ENCODE data around the gene DOK7.

Gene DOK7

DNA sequence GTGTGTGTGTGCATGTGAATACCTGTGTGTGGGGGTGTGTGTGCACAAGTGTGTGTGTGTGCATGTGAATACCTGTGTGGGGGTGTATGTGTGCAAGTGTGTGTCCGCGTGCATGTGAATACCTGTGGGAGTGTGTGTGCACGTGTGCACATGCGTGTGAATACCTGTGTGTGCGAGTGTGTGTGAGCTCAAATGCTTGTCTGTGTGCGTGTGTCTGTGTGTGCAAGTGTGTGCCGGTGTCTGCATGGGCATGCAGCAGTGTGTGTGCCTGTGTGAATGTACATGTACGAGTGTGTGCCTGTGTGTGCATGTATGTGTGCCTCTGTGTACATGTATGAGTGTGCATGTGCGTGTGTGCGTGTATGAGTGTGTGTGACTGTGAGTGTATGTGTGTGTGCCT lies 5.0 kb downstream of the DOK7 start:
- no peaks in the 10 kb centered on the region for H3K9me3 ChIP-seq (ENCODE audit: control insufficient read depth, insufficient read depth, low read length)
- no peaks in the 10 kb centered on the region for H3K4me1 ChIP-seq (ENCODE audit: insufficient read depth, low read length)
- no peaks in the 10 kb centered on the region for H3K36me3 ChIP-seq (ENCODE audit: insufficient read depth, low read length)
- H3K9ac ChIP-seq (ENCODE audit: low read depth, low read length), result no peak overlapping the region

DNA sequence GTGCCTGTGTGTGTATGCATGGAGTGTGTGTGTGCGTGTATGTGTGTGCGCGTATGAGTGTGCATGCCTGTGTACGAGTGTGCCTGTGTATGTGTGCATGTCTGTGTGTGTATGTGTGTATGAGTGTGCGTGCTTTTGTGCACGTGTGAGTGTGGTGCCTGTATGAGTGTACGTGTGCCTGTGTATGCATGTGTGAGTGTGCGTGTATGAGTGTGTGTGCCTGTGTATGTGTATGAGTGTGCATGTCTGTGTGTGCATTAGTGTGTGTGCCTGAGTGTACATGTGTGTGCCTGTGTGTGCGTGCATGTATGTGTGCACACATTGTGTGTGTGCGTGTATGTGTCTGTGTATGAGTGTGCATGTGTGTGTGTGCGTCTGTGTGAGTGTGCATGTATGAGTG lies 5.7 kb downstream of the DOK7 start:
- H3K4me1 ChIP-seq (ENCODE audit: insufficient read depth, low read length), result no peaks in the 10 kb centered on the region
- H3K9me3 ChIP-seq (ENCODE audit: control insufficient read depth, insufficient read depth, low read length), result no peaks in the 10 kb centered on the region
- no peaks in the 10 kb centered on the region for H3K36me3 ChIP-seq (ENCODE audit: insufficient read depth, low read length)
- H3K9ac ChIP-seq (ENCODE audit: low read depth, low read length), result no peak overlapping the region

DNA sequence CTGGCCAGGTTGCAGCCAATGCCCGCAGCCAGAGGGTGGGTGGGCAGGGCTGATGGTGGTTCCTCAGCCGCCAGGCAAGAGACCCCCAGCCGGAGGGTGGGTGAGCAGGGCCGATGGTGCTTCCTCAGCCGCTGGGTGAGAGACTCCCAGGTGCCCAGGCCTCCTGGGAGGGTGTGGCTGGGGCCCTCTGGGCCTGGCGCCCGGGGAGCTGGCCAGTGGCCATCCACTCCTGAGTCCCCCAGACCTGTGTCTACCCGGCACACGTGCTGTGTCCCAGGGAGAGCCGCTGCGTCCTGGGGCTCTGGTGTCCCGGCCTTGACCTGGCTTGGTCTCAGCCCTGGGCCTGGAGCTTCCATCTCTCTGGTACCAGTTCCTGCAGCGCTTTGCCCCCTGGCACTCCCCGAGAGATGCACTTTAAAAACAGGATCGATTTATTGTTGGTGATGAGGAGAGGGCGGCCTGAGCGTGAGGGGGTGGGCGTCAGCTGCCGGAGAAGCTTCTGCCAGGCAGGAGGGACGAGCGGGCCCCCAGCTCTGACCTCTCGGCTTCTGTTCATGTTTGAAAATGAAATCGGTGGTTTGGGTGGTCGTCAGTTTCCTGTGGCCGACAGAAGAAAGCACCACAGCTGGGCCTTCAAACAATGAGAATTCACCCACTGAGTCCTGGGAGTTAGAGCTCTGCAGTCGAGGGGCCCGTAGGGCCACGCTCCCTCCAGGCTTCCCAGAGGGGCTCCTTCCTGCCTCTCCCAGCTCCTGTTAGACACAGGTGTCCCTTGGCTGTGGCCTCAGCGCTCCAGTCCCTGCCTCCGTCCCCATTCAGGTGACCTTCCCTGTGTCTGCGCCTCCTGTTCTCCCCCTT lies 6.5 kb downstream of the DOK7 start:
- H3K9ac ChIP-seq (ENCODE audit: low read depth, low read length), result no peak overlapping the region
- H3K4me1 ChIP-seq (ENCODE audit: insufficient read depth, low read length), result no peaks in the 10 kb centered on the region
- no peaks in the 10 kb centered on the region for H3K9me3 ChIP-seq (ENCODE audit: control insufficient read depth, insufficient read depth, low read length)
- no peaks in the 10 kb centered on the region for H3K36me3 ChIP-seq (ENCODE audit: insufficient read depth, low read length)

DNA sequence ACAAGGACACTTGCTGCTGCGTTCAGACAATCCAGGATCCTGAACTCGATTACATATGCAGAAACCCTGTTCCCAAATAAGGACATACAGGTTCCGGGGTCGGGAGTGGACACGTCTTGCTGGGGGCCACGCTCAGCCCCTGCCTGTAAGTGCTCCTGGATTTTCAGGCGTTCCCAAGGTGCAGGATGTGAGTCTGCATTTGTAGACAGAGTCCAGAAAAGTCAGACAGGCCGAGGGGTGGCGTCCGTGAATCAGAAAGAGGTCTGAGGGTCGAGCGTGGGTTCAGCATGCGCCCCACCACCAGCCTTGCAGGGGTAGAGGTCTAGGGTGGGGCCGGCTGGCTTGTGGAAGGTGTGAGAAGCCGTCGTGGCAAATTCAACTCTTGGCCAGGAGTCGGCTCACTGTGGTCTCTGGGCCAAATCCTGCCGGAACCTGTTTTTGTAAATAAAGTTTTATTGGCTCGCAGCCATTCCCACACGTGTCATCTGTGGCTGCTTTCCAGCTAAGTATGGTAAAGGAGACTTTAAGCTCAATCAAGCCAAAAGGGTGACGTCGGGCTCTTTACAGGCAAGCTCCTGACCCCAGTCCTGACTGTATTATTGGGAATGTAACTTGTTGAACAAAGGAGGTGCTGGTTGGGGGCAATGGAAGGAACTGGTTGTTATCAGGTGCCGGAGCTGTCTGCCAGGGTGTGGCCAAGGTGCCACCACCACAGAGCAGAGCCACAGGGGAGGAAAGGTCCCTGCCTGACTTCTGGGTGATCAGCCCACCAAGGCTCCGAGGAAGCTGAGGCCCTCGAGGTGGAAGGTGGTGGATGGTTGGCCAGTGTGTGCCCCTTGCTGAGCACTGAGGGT lies 7.4 kb downstream of the DOK7 start:
- Histone ChIP-seq H3K36me3 (ENCODE audit: insufficient read depth, low read length) (no peaks in the 10 kb centered on the region), H3K4me1 (ENCODE audit: insufficient read depth, low read length) (no peaks in the 10 kb centered on the region), H3K9me3 (ENCODE audit: control insufficient read depth, insufficient read depth, low read length) (no peaks in the 10 kb centered on the region), H3K9ac (ENCODE audit: low read depth, low read length) (no peak overlapping the region)

DNA sequence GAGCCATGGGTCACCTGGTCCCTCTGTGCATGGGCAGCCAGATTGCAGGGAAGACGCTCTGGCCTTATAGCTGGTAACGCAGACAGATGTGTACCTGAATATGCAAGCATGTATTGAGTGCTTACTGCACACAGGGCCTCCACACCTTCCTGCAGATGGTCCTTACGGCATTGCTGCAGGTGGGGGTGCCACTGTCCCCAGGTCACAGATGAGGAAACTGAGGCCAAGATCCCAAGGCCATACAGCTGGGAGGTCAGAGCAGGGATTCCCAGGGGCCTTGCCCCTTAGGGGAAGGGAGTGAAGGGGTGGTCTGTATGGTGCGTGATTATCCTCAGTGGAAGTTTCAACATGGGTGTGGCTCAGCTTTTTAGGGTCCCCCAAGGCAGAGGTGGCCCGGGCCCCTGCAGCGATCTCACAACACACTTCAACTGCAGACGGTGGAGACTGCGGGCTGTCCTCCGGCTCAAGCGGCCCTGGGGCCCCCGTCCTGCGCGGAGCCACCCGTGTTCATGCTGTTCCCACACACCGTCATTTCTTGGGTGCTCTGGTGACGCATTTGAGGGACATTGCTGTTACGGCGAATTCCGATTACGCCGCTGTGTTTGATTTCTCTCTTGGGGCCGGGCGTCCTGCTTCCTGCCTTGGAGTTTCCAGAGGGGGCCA lies 8.1 kb downstream of the DOK7 start:
- Histone ChIP-seq H3K9me3 (ENCODE audit: control insufficient read depth, insufficient read depth, low read length) (no peaks in the 10 kb centered on the region), H3K9ac (ENCODE audit: low read depth, low read length) (no peak overlapping the region), H3K36me3 (ENCODE audit: insufficient read depth, low read length) (no peaks in the 10 kb centered on the region), H3K4me1 (ENCODE audit: insufficient read depth, low read length) (no peaks in the 10 kb centered on the region)

DNA sequence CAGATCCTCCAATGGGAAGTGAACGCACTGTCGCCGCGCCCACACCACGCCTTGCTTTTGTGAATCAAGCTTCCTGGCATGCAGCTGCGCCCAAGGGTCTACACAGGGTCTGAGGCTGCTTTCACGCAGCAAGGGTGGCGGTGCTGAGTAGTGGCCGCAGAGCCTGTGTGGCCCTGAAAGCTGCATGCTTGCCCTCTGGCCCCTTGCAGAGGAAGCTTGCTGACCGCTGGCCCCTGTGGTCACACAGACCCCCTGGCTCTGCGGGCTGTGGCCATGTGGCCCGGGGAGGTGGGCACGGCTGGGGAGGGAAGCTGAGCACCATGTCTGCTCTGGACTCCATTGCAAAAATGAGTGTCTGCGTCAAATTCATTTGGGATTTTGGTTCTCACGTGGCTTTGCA lies 8.8 kb downstream of the DOK7 start:
- H3K9ac ChIP-seq (ENCODE audit: low read depth, low read length), result no peak overlapping the region
- no peaks in the 10 kb centered on the region for H3K4me1 ChIP-seq (ENCODE audit: insufficient read depth, low read length)
- no peaks in the 10 kb centered on the region for H3K9me3 ChIP-seq (ENCODE audit: control insufficient read depth, insufficient read depth, low read length)
- no peaks in the 10 kb centered on the region for H3K36me3 ChIP-seq (ENCODE audit: insufficient read depth, low read length)

DNA sequence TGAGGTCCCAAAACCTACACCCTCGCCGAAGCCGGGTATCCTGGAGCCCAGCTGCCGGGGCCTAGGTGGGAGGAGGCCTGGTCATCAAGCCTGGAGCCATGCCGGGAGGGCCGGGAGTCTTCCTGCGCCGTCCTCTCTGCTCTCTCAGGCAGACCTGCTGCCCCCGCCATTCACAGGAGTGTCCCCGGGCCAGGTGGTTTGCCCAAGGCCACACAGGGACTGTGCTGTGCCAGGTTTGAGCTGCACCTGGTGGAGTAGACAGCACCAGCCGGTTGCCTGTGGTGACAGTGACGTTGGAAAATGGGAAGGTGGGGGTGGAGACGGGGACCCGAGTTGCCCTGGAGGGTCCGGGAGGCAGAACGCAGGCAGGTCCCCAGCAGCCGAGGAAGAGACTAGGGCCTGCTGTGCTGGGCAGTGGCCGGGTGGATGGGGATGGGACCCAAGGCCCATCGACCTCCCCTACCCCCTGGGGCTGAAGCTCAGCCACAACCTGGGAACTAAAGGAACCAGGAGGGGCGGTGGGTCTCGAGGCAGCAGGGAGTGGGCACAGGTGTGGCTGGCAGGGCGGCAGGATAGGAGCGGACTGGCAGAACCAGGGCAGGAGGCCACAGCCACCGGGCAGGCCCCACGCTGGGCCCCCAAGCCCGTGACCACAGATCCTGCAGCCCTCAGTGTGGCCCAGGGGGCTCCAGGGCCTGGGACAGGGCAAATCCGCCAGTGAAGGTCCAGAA lies 9.5 kb downstream of the DOK7 start:
- Histone ChIP-seq H3K36me3 (ENCODE audit: insufficient read depth, low read length) (no peaks in the 10 kb centered on the region), H3K9ac (ENCODE audit: low read depth, low read length) (no peak overlapping the region), H3K4me1 (ENCODE audit: insufficient read depth, low read length) (no peaks in the 10 kb centered on the region), H3K9me3 (ENCODE audit: control insufficient read depth, insufficient read depth, low read length) (no peaks in the 10 kb centered on the region)

DNA sequence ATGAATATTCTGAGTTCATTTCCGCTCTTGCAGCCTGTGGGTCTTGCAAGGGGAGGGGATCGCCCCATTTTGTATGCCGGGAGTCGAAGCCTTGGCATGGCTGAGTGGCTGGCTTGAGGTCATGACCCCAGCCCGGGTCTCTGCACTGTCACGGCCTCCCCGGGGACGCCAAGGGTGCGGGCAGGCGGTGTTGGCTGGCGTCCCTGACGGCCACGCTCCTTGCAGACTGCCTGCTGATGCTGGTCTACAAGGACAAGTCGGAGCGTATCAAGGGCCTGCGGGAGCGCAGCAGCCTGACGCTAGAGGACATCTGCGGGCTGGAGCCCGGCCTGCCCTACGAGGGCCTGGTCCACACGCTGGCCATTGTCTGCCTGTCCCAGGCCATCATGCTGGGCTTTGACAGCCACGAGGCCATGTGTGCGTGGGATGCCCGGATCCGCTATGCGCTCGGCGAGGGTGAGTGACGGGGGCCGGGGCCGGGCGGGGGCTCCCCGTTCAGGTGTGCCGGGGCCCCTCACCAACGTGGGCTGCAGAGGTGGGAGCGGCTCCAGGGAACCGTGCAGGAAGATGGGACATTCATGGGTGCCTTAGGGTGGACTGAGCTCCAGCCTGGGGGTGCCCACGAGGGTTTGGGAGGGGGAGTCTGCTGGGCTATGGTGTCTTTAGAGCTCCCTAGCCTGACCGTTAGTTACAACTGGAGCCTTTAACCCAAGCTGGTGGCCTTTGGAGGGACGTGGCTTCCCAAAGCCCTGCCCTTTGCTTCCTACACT lies 10.3 kb downstream of the DOK7 start:
- Histone ChIP-seq H3K9me3 (ENCODE audit: control insufficient read depth, insufficient read depth, low read length) (no peaks in the 10 kb centered on the region), H3K36me3 (ENCODE audit: insufficient read depth, low read length) (no peaks in the 10 kb centered on the region), H3K9ac (ENCODE audit: low read depth, low read length) (no peak overlapping the region), H3K4me1 (ENCODE audit: insufficient read depth, low read length) (no peaks in the 10 kb centered on the region)

DNA sequence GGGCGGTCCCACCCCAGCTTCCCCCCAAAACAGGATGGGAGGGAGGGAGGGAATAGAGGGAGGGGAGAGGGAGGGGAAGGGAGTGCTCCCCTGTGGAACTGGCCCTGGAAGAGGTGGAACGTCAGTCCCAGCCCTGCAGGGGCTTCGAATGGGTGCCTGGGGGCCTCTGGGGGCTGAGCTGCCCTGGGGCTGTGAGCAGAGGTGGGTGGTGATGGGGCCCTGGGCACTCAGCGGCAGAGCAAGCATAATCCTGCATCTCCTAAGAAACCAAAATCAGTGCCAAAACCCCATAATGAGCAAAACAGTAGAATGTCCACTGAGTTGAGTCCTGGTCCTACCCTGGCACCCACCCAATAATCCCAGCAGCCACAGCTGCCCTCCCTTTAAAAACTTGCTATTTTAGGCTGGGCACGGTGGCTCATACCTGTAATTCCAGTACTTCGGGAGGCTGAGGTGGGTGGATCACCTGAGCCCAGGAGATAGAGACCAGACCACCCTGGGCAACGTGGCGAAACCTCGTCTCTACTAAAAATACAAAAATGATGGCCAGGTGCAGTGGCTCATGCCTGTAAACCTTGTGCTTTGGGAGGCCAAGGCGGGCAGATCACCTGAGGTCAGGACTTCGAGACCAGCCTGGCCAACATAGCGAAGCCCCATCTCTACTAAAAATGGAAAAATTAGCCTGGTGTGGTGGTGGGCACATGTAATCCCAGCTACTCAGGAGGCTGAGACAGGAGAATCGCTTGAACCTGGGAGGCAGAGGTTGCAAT lies 11.1 kb downstream of the DOK7 start:
- Histone ChIP-seq H3K36me3 (ENCODE audit: insufficient read depth, low read length) (no peaks in the 10 kb centered on the region), H3K9me3 (ENCODE audit: control insufficient read depth, insufficient read depth, low read length) (no peaks in the 10 kb centered on the region), H3K4me1 (ENCODE audit: insufficient read depth, low read length) (no peaks in the 10 kb centered on the region), H3K9ac (ENCODE audit: low read depth, low read length) (no peak overlapping the region)

DNA sequence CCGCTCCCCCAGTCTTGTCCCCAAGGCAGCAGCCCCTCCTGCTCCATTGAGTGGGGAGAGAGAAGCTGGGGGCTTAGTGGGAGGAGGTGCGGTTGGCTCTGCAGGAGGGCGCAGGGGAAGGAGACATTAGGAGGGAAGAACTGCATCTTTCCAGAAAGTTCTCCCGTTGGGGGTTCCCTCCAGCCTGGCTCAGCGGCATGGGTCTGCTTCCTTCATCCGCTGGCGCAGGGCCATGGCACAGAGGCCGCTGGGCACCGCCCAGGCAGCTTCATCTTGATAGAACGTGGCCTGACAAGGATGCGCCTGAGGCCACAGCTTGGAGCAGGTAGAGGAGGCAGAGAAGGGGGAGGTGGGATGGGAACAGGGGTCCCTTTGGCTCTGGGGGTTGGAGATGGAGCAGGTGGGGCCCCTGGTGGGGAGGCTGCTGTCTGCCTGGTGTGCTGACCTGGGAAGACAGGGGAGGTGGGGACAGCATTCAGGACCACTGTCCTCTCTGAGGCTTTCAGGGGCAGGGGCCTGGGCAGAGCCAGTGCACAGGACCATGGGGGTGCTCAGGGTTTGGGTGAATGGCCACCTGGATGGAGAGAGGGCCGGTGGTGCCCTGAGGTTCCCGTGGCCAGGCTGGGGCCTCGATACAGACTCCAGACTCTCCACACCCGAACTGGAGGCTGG lies 12.1 kb downstream of the DOK7 start:
- H3K9me3 ChIP-seq (ENCODE audit: control insufficient read depth, insufficient read depth, low read length), result no peaks in the 10 kb centered on the region
- H3K4me1 ChIP-seq (ENCODE audit: insufficient read depth, low read length), result no peaks in the 10 kb centered on the region
- no peaks in the 10 kb centered on the region for H3K36me3 ChIP-seq (ENCODE audit: insufficient read depth, low read length)
- H3K9ac ChIP-seq (ENCODE audit: low read depth, low read length), result no peak overlapping the region

DNA sequence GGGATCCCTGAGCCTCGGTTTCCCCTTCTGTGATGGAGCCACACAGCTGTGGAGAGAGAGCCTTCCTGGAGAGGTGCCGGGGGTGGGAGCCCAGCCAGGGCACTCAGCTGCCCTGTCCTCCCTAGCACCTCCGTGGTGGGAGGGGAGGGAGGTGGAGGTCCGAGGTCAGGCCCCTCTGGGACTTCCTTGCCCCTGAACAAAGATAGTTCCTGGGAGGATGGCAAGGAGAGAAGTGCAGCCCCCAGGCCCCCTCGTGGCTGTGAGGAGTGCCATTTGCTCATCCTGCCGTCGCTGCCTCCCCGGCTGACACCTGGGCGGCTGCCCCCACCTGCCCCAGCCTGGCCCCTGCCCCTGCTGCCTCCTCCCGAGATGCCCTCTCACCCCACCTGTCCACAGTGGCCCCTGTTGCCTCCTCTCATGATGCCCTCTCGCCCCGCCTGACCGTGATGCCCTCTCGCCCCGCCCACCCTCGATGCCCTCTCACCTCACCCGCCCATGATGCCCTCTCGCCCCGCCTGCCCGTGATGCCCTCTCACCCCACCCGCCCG lies 12.7 kb downstream of the DOK7 start:
- Histone ChIP-seq H3K4me1 (ENCODE audit: insufficient read depth, low read length) (peaks cover 2% of the 10 kb centered on the region; the same call in 1 of the 2 replicates), H3K36me3 (ENCODE audit: insufficient read depth, low read length) (no peaks in the 10 kb centered on the region), H3K9ac (ENCODE audit: low read depth, low read length) (no peak overlapping the region), H3K9me3 (ENCODE audit: control insufficient read depth, insufficient read depth, low read length) (no peaks in the 10 kb centered on the region)

DNA sequence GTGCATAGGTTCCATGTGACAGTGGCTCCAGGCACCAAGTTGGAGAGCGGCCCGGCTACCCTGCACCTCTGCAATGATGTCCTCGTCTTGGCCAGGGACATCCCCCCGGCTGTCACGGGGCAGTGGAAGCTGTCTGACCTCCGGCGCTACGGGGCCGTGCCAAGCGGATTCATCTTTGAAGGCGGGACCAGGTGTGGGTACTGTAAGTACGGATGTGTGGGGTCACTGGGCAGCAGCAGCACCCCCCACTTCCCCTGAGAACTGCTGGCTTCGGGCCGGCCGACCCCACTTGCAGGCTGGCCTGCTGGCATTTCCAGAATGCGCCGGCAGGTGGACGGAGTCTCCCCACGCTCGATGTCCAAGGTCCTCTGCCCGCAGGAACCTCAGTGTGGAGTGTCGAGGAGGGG lies 13.2 kb downstream of the DOK7 start:
- peaks cover 5% of the 10 kb centered on the region; the same call in 1 of the 2 replicates for H3K4me1 ChIP-seq (ENCODE audit: insufficient read depth, low read length)
- no peak overlapping the region for H3K9ac ChIP-seq (ENCODE audit: low read depth, low read length)
- H3K9me3 ChIP-seq (ENCODE audit: control insufficient read depth, insufficient read depth, low read length), result no peaks in the 10 kb centered on the region
- no peaks in the 10 kb centered on the region for H3K36me3 ChIP-seq (ENCODE audit: insufficient read depth, low read length)

Measured in ES-I3 (cell line).